ENCODE measurements around the gene CZIB.

CZIB gene

DNA sequence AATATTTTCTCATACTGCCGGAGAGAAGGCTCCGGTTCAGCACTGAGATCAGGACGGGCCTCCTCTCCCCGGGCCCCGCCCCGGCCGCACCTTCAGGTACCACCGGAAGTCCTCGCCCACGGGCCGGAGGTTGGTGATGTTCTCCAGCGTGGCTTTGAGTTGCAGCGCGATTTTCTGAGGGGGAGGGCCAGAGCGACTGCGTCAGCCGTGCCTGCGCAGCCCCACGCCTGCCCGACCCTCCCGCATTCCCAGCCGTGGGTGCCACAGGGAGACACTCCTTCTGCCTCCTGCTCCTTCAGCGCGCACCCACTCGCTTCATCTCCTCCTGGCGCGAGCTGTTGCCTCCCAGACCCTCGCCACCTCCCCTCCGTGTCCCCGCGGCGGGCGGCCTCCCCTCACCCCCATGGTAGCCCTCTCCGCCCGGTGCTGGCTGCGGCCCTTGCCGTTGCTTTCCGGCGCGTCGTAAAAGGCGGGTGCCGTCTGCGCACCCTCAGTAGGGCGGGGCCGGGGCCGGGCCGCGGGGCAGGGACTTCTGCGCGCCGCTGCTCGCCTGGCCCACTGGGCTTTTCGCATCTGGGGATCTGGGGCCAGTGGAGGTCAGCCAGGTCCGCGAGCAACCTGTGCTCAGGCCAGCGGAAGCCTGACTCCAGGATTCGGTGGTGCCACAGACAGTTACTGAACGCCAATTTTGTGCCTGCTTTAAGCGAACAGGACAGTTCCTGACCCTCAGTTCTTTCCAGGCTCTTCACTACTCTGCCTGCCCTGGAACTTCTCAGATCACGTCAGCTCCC, at the start of gene CZIB:
Gene CZIB (minus strand): TSS at position 464 of the 791 bp plus-strand sequence. CDS start 59 bp downstream, at position 405.
- Histone ChIP-seq H3K36me3 (peaks cover 28% of the 10 kb centered on the region), H3K4me3 (ENCODE audit: low read depth, low read length) (peak within 1 kb of the TSS; percentile 88), H3K27me3 (ENCODE audit: insufficient read depth, low read depth, severe bottlenecking) (no peaks in the 10 kb centered on the region), H3K9me3 (ENCODE audit: severe bottlenecking) (no peaks in the 10 kb centered on the region), H3K27ac (peak within 1 kb of the TSS; percentile 86)
- peak; percentile 95 for DNase-seq
- TF ChIP-seq, protein P1, sequence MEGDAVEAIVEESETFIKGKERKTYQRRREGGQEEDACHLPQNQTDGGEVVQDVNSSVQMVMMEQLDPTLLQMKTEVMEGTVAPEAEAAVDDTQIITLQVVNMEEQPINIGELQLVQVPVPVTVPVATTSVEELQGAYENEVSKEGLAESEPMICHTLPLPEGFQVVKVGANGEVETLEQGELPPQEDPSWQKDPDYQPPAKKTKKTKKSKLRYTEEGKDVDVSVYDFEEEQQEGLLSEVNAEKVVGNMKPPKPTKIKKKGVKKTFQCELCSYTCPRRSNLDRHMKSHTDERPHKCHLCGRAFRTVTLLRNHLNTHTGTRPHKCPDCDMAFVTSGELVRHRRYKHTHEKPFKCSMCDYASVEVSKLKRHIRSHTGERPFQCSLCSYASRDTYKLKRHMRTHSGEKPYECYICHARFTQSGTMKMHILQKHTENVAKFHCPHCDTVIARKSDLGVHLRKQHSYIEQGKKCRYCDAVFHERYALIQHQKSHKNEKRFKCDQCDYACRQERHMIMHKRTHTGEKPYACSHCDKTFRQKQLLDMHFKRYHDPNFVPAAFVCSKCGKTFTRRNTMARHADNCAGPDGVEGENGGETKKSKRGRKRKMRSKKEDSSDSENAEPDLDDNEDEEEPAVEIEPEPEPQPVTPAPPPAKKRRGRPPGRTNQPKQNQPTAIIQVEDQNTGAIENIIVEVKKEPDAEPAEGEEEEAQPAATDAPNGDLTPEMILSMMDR (IDR thresholded peaks at IDR 0.05; ENCODE audit: low read depth, low read length) = no peak

DNA sequence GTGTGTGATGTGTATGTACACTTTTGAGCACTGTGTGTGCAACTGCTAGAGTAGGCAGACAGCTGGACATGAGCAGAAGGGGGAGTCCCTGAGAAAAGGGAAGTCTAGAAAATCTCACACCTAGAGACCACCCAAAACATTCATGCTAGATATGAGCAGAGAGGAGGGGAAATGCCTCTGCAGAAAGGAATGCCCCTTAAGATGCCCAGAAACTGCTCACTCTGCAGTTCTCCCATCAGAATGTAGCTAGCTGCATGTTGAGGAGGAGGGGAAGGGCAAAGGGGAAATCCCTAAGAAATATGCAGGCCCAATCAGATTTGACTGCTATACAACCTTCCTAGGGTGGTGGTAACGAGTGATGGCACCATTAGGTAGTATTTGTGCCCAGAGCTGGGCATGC, 49.7 kb upstream of the CZIB start:
- Histone ChIP-seq H3K4me3 (ENCODE audit: low read depth, low read length) (no peak overlapping the region), H3K27ac (no peak overlapping the region), H3K36me3 (peaks cover 95% of the 10 kb centered on the region), H3K27me3 (ENCODE audit: insufficient read depth, low read depth, severe bottlenecking) (no peaks in the 10 kb centered on the region), H3K9me3 (ENCODE audit: severe bottlenecking) (peaks cover 4% of the 10 kb centered on the region)
- peak; percentile 2 for DNase-seq
- TF ChIP-seq, protein P1 (IDR thresholded peaks at IDR 0.05; ENCODE audit: low read depth, low read length) = no peak

DNA sequence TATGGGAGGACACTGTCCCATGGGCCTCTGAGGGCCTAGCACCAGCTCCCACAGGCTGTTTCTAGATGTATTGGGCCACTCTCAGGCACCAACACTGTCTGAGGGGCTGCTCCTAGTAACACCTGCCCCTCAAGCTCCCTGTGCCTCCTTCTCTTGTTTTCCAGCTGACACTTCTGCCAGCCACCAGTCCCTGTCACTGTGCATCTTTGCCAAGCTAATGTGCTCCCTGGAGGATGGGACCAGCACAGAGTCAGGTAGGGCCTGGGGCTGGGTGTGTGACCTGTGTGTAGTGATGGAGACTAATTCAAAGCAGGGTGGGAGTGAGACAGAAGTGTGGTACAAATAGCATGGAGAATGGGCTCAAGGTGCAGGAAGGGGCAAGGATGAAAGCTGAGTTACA, 47.3 kb upstream of the CZIB start:
- Histone ChIP-seq H3K36me3 (peaks cover 96% of the 10 kb centered on the region), H3K27ac (no peak overlapping the region), H3K27me3 (ENCODE audit: insufficient read depth, low read depth, severe bottlenecking) (no peaks in the 10 kb centered on the region), H3K9me3 (ENCODE audit: severe bottlenecking) (peaks cover 4% of the 10 kb centered on the region), H3K4me3 (ENCODE audit: low read depth, low read length) (no peak overlapping the region)
- DNase-seq = no peak
- TF ChIP-seq, protein P1 (IDR thresholded peaks at IDR 0.05; ENCODE audit: low read depth, low read length) = no peak

DNA sequence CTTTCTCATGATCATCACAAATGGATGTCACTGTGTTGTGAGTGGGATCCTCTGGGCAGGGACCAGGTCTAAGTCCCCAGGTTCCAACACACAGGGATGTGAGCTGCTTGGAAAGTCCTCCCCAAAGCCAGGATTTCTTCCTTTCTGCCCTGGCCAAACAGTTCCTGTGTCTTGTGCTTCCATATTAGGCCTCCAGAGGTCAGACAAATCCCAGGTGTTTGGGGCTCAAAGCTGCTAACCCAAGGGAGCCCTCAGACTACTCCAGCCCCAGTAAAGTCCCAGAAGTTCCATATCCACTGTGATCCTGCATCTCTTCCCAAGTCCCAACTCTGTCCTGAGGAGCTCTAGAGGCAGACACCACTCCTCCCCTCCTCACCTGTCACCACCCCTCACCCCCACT, 45.6 kb upstream of the CZIB start:
- no peak for DNase-seq
- no peaks in the 10 kb centered on the region for H3K9me3 ChIP-seq (ENCODE audit: severe bottlenecking)
- no peak overlapping the region for H3K27ac ChIP-seq
- H3K4me3 ChIP-seq (ENCODE audit: low read depth, low read length) = no peak overlapping the region
- H3K27me3 ChIP-seq (ENCODE audit: insufficient read depth, low read depth, severe bottlenecking) = no peaks in the 10 kb centered on the region
- TF ChIP-seq, protein P1 (IDR thresholded peaks at IDR 0.05; ENCODE audit: low read depth, low read length) = peak; percentile 48
- H3K36me3 ChIP-seq = peaks cover 96% of the 10 kb centered on the region

DNA sequence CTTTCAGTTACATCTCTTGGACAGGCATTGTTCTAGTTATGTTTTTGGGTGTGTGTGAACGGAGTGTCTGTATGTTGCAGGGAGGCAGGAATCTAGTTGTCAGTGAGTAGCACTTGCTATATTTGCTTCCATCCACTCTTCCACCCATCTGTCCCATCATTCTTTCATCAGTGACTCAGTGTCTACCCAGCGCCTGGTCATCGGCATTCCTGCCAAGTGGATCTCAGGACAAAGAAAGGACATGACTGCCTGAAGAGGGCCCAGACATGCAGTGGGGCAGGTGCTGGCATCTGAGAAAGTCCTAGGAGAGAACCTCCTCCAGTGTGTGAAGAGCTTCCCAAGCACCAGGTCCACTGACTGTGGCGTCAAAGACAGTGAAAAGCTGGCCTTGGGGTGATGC, 45.1 kb upstream of the CZIB start:
- DNase-seq = no peak
- Histone ChIP-seq H3K4me3 (ENCODE audit: low read depth, low read length) (no peak overlapping the region), H3K27me3 (ENCODE audit: insufficient read depth, low read depth, severe bottlenecking) (no peaks in the 10 kb centered on the region), H3K9me3 (ENCODE audit: severe bottlenecking) (no peaks in the 10 kb centered on the region), H3K36me3 (peaks cover 93% of the 10 kb centered on the region), H3K27ac (no peak overlapping the region)
- TF ChIP-seq, protein P1 (IDR thresholded peaks at IDR 0.05; ENCODE audit: low read depth, low read length) = no peak
